ENCODE data around the gene TSPAN7.

TSPAN7 gene

DNA sequence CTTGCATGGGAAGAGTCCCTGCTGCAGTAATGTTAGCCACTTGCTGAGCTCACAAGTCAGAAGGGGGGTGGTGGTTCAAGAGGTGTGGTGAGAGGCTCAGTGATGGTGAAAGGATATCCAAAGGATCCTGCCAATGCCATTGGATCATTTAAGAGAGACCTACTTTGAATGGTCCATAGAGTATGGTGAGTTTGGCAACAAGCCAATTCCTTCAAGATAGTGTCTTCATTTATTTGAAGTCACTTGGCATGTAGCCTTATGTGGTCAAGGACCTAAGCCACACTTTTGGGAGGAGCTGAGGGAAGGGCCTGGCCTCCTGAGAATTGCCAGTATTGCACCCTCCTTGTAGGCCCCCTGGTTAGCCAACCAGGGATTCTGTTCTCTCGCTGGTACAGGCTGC lies 87.9 kb downstream of the TSPAN7 start:
- DNase-seq (ENCODE audit: low spot score) = no peak

DNA sequence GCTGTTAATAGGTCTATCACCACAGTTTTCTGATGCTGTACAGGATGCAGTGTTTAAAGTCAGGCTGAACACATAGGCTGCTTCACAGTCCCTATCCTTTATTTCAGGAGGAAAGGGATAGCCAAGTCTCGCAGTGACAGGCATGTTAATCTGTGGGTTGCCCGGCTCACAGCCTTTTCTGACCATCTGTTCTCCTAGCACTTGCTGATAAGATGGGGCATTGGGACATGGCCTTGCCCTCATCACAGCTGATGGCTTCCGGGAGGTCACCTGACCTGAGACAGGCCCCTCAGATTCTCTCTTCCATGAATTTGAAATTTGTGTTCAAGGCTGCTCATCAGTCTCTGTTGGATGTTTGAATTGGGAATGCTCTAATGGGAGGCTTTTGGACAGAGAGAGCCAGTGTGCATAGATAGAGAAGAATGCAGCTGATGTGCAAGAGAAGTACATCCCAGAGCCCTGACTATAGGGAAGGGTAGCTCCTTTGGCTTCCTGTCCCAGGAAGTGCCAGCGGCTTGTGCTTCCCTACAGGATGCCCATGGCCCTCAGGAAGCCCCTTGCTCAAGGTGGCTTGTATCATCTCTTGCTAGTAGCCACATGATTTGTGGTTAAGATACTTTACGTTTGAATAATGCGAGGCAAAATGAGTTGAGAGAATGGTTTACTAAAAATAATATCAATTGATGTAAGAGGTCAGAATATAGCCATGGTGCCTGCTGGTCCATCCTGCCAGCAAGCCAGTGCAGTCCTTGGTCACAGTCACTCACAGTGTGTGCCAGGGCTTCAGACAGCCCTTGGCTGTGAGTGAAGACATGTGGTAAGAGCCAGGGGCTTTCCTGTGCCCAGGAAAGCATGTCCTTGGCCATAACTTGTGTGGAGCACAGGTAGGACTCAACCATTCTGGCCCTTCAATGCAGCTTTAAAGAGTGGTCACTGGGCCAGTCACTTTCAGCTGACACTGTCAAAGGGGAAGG lies 88.6 kb downstream of the TSPAN7 start:
- DNase-seq (ENCODE audit: low spot score) = no peak

DNA sequence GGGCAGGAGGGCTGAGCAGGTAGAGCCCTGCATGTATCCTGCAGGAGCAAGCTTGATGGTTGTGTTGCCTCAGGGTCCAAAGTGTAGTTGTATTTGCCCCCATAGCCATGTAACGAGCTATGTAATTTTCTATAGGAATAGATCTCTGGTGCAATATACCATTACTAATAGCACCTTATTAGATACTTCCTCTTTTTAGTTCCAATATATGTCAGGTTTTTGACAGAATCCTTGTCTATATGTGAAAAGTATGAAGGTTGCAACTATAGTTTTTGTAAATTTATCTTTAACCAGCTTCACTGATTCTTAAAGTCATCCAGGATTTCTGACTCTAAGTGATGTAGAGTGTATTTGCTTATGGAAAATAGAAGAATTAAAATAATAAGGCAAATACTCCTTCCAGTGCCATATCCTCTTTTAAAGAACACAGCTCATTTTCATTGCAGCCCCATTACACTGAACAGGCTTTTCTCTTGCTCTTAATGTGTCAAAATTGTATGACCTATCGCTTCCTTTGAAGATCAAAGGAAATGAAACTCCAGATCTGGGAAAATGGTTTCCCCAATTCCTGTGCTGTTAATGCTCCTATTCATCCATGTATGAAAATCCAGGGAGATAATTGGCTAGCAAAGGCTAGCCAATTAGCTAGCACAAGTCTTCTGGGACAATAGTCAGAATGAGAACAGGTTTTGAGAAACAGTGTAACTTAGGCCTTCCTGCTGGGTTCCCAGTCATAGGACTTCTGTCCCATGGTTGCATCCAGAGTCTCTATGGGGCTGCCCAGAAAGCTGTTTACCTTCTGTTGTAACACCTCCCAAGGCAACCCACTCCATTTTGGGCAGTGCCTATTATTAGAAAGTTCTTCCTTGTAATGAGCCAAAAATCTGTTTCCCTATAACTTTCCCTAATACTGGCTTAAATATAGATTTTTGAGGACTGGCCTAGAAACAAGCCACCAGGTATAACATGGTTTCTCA lies 90.6 kb downstream of the TSPAN7 start:
- DNase-seq (ENCODE audit: low spot score) = no peak

DNA sequence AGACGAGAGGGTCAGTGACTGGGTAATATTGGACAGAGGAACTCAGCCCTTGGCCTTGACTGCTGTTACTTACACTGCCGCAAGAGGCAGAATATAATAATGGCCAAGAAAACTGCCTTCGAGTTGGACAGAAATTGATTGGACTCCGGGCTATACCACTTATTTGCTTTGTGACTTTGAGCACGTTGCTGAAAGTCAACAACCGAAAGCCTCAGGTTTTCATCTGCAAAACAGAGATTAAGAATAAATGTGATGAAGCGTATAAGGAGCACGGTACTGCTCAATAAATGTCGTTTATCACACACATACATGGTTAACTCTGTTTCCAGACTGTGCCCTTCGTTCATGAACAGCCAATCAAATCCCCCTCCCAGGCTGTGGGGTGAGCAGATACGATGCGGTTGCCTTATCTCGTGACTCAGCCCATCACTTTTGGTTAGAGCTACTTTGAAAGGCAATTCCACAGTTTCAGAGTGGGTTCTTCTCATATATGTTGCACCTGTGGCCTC lies 91.6 kb downstream of the TSPAN7 start:
- DNase-seq (ENCODE audit: low spot score) = no peak

DNA sequence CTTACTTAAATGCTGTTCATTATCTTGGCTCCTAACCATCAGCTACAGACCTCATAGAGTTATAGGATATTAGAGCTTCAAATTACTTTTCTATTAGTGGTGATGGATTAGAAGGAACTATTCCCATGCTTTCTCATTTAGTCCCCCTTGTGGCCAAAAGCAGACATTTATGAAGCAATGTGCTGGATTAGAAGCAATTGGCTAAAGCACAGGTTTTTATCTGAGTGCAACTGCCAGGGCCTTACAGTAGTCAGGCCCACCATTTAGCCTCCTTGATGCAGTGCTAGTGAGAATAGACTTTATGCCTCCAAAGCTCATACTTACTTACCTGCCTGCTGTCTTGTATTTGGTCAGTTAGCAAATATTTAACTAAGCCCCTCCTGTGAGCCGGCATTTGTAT lies 93.0 kb downstream of the TSPAN7 start:
- no peak for DNase-seq (ENCODE audit: low spot score)

DNA sequence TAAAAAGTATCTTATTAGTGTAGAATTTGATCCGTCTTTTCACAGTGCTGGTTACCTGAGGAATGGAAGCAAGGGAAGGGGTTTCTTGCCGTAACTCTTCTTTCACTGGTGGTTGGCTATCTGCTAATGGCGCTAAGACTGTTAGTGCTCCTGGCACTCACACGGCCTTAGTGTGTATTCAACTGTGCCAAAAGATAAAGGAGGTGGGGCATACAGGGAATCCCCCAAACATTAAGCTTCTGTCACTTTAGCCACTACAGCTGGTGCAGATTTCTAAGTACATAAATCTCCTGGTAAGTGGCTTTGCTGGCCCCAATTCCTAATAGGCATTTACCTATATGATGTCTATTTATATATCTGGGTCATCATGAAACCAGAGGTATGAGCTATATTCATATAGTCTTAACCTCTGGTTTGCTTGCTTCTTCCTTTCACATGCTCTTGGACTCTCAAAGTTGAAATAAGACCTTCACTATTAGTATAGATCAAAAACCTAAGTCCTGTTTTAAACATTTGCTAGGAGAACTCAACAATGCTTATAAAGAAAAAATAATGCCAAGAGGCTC lies 95.1 kb downstream of the TSPAN7 start:
- DNase-seq (ENCODE audit: low spot score) = no peak

DNA sequence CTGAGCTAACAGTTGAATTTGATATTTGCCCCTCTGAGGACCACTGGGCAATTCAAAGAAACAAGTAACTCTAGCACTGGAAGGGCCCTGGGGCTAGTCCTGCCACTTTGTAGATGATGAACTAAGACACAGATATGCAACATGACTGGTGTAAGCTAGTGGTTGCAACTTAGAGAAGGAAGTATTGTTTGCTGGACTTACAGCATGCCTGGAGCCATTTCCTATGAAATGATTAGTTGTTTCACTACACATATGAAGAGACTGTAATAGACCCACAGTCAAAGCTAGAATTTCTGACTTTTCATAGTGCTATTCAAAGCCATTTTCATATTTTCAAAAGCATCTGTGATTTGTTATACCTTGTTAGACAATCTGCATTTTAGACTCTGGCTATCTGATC lies 96.2 kb downstream of the TSPAN7 start:
- no peak for DNase-seq (ENCODE audit: low spot score)

DNA sequence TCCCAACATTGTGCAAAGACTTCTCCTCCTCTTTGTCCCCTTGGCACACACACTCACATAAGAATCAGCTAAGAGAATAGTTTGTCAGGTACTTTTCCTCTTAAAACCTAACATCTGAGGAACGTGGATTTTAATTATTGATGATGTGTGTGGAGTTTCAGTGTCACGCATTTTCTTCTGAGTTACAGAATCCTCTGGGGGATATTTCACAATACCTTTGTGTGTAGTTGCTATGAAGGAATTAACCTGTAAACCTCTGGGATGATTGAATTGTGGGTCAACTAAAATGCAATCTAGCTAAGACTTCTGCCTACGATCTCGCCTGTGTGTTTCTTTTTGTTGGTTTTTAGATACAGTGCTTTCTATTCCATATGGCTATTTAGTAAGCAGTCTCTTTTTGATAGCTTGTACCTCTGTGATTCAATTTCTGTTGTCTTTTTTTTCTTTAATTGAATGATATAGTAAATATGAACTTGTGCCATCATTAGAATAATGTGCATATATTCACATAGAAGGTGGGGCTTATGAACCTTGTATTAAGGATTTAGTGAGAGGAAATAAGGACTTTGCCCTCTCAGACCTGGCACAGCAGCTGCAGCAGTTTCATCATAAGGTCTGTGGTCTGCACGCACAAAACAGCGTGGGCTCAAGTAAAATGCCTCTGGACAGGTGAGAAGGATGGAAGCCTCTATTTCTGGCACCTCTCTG lies 99.2 kb downstream of the TSPAN7 start:
- DNase-seq (ENCODE audit: low spot score) = no peak

DNA sequence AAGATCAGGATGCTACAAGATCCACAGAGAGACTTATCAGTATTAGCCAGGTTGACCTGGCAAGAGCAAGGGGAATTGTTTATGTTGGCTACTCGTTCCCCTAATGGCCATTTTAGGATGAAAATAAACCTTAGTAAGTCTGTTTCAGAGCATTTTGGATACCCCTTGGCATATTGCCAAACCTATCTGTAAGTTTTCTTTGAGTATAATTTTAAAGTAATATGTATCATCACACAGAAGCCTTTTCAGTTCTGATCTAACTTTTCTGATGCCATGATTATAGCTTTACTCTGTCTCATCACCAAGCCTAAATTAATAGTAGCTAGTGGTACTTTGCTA lies 99.7 kb downstream of the TSPAN7 start:
- no peak for DNase-seq (ENCODE audit: low spot score)

DNA sequence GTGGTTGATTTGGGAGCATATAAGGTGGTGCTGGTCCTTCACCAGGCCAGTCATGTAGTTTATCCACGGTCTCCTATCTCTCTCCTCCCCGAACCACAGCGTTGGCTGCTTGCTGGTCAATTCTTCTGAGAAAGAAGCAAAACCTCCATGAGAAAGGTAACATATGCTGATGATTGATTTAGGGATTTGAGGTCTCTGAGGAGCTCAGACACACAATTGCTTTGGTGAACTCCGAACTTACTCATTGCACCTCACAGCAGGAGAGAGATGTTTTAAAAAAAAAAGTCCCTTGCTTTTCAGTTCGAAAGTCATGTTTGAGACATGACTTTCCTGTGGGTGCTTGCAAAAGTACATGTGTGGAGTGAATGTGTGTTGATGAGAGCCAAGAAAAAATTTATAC lies 100.2 kb downstream of the TSPAN7 start:
- DNase-seq (ENCODE audit: low spot score) = no peak

DNA sequence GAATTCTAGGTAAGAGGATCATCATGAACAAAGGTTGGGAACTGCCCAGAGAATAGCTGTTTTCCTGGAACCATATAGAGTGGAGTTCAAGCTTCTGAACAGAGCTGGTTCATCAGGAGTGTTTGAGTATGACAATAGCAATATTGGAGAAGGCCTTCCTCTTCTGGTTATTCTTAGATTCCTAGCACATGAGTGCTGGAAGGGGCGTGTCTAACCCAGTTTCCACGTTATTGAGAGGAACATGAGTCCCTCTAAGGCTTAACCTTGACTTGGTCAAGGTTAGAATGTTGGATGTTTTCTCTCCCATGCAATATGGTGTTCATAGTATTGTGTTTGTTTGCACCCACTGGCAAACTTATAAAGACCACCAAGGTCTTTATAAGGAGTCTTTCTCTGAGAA lies 101.3 kb downstream of the TSPAN7 start:
- no peak for DNase-seq (ENCODE audit: low spot score)

DNA sequence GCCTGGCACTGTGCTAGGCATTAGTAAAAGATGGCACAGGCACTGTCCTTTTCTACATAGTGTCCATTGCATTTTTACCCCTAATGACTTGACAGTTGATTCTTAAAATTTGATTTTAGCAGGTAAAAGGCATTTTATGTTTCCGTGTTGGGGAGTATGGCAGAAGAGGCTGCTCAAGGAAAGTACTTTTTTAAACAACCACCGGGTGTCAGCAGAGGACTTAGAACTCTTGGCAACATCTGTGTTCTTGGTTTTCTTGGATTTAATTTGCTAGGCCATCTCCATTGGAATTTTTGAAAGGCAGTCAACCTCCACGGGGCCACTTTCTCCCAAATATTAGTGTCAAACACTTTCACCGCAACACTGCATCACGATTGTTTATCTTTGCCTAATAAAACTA lies 102.9 kb downstream of the TSPAN7 start:
- peak; percentile 0 for DNase-seq (ENCODE audit: low spot score)

DNA sequence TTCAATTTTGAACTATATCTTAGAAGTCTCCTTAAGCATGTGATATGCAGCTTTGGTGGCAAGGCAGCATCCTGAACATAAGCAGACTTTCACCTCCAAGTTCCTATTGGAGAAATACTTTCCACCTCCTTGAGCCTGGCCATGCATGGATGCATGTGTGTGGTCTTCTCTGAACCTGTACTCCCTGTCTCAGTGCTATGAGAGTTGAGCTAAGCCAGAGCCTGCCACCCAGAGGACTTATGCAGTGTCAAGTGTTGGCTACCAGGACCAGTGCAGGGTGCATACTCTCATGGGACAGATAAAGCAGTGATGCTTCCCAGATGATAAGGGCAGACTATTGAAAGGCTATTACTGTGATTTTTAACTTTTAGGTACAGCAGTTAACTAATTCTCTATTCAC lies 105.6 kb downstream of the TSPAN7 start:
- DNase-seq (ENCODE audit: low spot score) = no peak

DNA sequence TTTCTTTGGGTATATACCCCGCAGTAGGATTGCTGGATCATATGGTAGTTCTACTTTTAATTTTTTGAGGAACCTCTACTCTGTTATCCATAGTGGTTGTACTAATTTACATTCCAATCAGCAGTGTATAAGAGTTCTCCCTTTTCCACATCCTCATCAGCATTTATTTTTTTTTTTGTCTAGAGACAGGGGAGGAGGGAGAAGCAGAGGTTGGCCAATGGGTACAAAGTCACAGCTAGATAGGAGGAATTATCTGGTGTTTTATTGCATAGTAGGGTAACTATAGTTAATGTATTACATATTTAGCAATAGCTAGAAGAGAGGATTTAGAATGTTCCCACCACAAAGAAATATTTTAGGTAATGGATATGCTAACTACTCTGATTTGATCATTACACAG lies 107.4 kb downstream of the TSPAN7 start:
- DNase-seq (ENCODE audit: low spot score) = no peak

DNA sequence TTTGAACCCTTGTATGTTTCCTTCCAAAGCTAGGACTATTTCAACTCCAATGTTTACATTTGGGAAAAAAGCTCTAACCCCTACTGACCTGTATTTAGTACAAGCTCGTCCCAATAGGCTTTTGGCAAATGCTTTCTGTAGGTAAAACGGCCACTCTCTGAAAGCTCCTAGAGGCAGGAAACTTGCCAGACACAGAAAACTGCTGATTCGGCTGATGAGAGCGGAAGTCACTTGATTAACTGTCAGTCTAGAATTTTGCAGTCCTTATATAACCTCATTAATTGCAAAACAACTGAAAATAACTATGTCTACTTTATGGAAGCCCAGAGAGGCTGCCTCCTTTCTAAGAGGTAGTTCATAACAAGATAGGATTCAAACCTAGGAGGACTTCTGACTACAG lies 108.1 kb downstream of the TSPAN7 start:
- peak; percentile 4 for DNase-seq (ENCODE audit: low spot score)

DNA sequence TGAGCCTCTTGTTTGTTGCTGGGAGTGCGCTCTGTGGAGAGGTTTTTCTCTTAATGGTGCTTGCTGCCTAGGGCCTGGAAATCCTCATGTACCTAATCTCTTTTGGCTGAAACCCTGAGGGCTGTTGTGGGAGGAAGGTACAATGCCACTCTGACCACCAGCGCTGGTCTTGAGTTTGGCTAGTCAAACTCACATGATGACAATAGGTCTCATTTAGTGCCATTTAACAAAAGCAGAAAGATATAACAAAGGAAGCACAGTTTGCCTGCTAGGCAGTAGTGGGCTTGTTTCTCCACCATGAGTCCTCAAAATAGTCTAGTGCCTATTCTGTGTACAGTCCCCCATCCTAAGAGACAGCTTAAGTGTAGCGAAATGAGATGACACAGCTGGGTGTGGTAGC lies 111.3 kb downstream of the TSPAN7 start:
- no peak for DNase-seq (ENCODE audit: low spot score)

DNA sequence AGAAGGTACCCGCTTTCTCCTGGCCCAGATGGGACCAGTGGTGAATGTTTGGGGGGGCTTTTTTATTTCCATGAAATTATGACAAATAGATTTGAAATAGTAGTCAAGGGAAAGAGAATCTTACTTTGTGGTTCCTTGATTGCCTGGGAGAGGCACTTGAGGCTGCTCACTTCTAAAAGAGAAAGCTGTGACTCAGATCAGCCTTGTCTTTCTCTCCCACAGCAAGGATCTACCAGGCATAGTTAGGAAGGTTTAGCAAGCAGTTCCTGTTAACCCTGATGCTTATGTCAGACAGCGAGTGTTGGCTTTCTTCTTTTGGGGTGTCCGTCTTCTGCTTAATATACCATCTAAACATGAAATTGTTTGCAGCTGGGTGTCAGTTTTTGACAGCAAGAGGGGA lies 114.5 kb downstream of the TSPAN7 start:
- DNase-seq (ENCODE audit: low spot score) = no peak

DNA sequence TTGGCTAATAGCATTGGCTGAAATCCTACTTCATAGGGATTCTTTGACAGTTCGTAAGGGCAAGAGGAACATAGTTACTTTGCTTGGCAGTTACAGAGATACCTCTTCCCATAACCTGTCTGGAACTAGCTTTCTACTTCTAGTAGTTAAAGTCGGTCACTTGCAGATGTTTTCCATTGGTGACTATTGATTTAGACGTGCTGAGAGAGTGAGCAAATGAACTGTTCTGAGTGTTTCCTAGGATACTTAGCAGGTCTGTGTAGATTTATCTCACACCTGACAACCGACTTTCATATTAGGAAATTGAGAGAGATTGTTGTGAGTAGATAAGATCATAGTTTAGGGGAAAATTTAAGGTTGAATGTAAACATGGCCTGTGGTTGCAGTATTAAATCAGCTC lies 116.8 kb downstream of the TSPAN7 start:
- DNase-seq (ENCODE audit: low spot score) = no peak

DNA sequence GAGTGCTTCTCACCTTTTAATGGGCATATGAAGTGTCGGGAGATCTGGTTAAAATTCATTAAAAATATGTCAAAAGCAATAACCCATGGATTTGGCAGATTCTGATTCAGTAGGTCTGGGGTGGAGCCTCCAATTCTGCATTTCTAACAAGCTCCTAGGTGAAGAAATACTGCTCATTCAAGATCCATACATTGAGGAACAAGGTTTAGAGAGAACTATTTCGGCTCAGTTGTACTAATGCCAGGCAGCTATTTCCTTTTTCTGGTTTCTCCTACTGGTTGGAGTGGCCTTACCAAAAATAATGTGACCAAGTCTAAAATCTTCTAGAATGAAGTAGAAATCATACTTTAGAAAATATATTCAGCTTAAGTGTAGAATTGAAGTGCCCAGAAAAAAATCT lies 117.5 kb downstream of the TSPAN7 start:
- no peak for DNase-seq (ENCODE audit: low spot score)

DNA sequence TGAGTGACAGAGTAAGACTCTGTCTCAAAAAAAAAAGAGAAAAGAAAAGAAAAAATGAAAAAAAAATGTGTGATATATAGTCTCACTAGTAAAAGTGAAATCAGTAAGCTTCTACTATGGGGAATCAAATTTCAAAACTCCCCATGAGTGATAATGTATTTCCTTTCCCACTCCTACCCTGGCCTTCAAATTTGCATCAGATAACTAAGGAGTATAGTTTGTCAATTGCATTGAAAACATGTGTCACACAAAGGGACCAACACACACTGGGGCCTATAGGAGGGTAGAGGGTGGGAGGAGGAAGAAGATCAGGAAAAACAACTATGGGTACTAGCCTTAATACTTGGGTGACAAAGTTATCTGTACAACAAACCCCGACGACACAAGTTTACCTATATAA lies 118.4 kb downstream of the TSPAN7 start:
- DNase-seq (ENCODE audit: low spot score) = no peak

DNA sequence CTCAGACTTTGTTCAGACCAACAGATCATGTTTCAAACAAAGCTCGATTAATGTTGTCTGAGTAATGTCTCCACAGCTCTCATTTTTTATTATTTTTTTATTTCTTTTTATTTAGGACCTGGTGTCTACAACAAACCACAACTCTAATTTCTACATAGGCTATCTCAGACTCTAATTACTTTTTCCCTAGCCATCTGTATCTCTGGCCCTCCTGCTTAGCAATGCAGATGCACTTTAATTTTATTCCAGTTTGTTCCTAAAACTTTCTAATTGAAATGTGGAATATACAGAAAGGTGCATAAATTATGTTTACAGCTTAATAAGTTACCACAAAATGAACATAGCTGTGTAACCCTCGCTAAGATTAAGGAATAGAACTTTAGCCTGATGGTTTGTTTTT lies 120.8 kb downstream of the TSPAN7 start:
- DNase-seq (ENCODE audit: low spot score) = no peak

DNA sequence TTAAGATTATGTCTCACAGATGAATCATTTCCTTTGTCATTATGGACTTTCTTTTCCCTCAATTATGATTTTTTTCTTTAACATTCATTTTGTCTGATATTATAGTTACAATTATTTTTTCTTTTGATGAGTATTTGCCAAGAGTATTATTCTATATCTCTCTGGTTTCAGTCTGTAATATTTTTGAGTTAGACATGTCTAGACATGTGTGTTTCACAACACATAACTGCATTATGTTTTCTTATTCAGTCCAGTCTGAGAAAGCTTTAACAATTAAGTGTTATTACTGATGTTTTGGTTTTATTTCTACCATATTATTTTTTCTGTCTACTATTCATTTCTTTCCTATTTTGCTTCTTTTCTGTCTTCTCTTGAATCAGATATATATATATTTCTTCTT lies 131.6 kb downstream of the TSPAN7 start:
- DNase-seq (ENCODE audit: low spot score) = no peak

All from CD4-positive, alpha-beta T cell treated with Interleukin-2 at 100 ng/mL for 4 hours (primary cell).